AG09319 (cell line): Measurements from ENCODE around the gene GADD45A.
"Not testable (repeated sequence)": the region's sequence is repeated elsewhere in the genome, so short reads cannot be mapped to it uniquely, and the experiment has no call there.

Experiments used
- DNase-seq: peaks from one replicate; pipeline ENCODE4 v3.0.0-alpha.2; 2010; ENCODE audit warnings: low read depth; ENCODE audit errors: extremely low read depth
- TF ChIP-seq, protein P1 (sequence below): IDR thresholded peaks from 2 replicates; pipeline ENCODE4 v1.5.1; 2011; ENCODE audit warnings: low read depth, mild to moderate bottlenecking, inconsistent platforms, low read length, moderate library complexity

GADD45A gene

DNA sequence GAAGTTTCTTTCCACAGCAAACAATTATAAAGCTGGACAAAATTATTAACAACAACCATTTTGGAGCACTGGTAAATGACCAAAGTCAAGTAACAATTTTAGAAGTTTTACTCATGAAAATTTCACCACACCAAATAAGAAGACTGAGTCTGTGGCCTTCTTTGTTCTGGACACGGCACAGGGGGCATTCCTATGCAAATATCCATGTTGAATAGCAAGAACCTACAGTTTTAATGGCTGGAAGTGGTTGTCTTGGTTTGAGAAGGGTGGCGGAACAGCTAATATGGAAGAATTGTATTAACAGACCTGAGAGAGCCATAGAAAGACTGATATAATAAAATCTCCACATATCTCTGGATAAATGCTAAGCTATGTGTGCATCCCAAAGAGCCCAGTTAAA lies 29.4 kb upstream of the GADD45A start:
- TF ChIP-seq, protein P1, sequence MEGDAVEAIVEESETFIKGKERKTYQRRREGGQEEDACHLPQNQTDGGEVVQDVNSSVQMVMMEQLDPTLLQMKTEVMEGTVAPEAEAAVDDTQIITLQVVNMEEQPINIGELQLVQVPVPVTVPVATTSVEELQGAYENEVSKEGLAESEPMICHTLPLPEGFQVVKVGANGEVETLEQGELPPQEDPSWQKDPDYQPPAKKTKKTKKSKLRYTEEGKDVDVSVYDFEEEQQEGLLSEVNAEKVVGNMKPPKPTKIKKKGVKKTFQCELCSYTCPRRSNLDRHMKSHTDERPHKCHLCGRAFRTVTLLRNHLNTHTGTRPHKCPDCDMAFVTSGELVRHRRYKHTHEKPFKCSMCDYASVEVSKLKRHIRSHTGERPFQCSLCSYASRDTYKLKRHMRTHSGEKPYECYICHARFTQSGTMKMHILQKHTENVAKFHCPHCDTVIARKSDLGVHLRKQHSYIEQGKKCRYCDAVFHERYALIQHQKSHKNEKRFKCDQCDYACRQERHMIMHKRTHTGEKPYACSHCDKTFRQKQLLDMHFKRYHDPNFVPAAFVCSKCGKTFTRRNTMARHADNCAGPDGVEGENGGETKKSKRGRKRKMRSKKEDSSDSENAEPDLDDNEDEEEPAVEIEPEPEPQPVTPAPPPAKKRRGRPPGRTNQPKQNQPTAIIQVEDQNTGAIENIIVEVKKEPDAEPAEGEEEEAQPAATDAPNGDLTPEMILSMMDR, result no peak

DNA sequence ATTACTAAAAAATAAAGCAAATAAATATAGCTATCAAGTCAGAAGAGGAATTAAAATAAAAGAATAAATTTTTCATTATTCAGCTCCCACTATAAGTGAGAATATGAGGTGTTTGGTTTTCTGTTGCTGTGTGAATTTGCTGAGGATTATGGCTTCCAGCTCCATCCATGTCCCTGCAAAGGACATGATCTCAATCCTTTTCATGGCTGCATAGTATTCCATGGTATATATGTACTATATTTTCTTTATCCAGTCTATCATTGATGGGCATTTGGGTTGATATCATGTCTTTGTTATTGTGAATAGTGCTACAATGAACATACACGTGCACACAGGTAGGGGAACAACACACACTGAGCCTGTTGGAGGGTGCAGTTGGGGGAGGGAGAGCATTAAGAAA lies 27.8 kb upstream of the GADD45A start:
- not testable (repeated sequence) for DNase-seq

More for the DNA sequence above, 29.4 kb upstream of the GADD45A start:
- DNase-seq, result no peak

GRCh38 chr1:67659229-67659628 lies 25.8 kb upstream of the GADD45A start:
- TF ChIP-seq, protein P1, result no peak

DNA sequence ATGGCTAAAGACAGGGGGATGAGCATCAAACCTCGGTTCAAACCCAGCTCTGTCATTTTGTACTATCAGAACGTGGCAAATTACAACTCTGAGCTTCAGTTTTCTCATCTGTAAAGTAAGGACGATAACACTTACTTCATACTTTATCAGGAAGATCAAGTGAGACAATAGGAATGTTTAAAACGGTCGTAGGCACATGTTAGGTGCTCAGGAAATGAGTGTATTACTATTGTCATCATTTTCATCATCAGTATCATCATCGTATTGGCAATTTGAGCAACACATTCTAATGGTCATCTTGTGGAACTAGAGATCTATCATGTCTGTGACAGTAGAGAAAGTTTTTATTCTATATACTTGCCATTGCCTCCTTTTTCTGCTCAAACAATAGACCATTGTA lies 22.1 kb upstream of the GADD45A start:
- TF ChIP-seq, protein P1, result no peak
- no peak for DNase-seq

More at GRCh38 chr1:67659229-67659628, 25.8 kb upstream of the GADD45A start:
- no peak for DNase-seq

DNA sequence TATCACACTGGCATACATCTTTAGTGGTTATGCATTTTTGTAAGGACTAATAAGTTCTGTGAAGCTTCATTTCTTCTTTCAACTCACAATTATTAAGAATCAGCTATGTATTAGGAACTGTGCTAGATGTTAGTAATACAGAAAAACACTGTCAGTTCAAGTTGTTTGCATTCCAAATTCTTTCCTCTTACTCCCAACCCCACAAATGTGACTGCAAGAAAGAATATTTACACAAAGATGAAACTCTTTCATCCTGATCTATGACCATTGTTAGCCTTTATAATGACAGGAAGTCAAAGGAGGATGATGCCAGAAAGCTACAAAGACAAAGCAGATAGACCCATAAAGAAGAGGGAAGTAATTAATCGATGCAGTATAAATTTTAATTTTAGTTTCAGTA lies 21.0 kb upstream of the GADD45A start:
- no peak for DNase-seq
- TF ChIP-seq, protein P1, result no peak

- not testable (repeated sequence) for DNase-seq
Observed at GRCh38 chr1:67665307-67665706, 19.7 kb upstream of the GADD45A start.

DNA sequence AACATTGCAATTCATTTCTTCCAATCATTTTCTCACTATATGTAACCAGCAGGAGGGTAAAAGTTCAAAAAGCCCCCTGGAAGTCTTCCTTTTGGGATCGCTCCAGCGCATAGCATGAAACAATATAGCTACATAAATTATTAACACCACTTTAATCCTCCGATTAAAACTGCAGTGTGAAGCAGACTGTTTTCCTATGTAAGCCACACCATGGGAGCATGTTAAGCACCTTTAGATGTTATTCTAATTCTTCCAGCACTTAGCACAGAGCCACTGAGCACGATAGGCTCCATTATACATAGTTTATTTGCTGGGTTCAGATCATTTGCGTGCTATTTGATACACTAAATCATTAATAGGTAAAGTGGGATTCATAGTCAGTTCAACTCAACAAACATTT lies 18.4 kb upstream of the GADD45A start:
- TF ChIP-seq, protein P1, result no peak
- DNase-seq, result no peak

GRCh38 chr1:67668660-67669059 lies 16.3 kb upstream of the GADD45A start:
- no peak for DNase-seq
- TF ChIP-seq, protein P1, result no peak
